PFSK-1 (cell line): Measurements from ENCODE around the gene SH3BGR.

Experiments
- FOXP2 ChIP-seq: optimal IDR thresholded peaks from 2 replicates; pipeline ENCODE3; 2011; ENCODE audit warnings: borderline replicate concordance, control low read depth, inconsistent platforms; ENCODE audit not compliant: insufficient read depth; ENCODE audit errors: extremely low read length, extremely low read depth
- POLR2AphosphoS5 ChIP-seq: IDR thresholded peaks from 2 replicates; pipeline ENCODE4 v1.6.1; 2012; ENCODE audit warnings: low read depth, mild to moderate bottlenecking, control low read depth, low read length, moderate library complexity
- SIN3A ChIP-seq: IDR thresholded peaks from 2 replicates; pipeline ENCODE4 v1.6.1; 2012; ENCODE audit warnings: mild to moderate bottlenecking, low read length, moderate library complexity, borderline replicate concordance; ENCODE audit not compliant: insufficient read depth
- TAF1 ChIP-seq: IDR thresholded peaks from 2 replicates; pipeline ENCODE4 v1.6.1; 2012; ENCODE audit warnings: low read length, control low read depth, borderline replicate concordance; ENCODE audit not compliant: insufficient read depth
- TF ChIP-seq, protein P1 (sequence below), 2 experiments: IDR thresholded peaks; 2 replicates each; pipeline versions ENCODE4 v1.6.1 to v1.8.0; 2011 to 2012; ENCODE audit warnings: low read depth in 2 of 2, low read length in 2 of 2, control low read depth in 1 of 2, inconsistent platforms in 1 of 2, mild to moderate bottlenecking in 1 of 2, moderate library complexity in 1 of 2; ENCODE audit not compliant: insufficient read depth in 1 of 2

Gene SH3BGR

DNA sequence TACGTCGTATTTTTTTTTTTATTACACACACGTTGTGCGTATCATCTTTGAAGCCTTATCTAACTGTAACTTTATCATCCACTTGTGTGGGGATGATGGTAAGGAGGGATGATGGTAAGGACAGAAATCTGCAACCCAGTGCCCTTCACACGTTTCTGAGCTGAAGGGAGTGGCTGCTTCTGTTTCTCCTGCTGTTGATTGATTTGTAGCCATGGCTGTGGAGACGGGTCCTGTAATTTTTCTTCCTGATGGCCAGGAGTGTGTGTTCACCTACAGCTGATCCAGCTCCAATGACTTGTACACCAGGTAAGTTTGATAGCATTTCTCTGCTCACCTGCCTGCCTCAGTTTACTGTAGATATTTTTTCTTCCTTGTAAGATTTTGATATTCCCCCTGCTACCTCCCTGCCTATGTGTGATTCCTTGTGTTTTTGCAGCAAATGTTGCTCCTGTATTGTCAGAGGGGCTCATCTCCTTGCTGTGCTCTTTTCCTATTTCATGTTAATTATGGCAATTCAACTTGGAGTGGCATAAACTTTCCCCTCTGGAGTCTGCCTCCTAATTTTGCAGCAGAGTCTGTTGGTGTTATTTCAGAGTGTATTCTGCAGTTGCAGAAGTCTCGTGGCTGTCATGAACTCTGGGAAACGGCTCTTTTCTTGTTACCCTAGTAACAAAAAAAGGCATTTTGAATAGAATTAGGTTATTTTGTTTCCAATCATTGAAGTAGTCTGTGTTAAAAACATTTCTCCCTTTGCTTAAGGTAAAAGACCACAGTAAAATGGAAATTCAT, 64.1 kb downstream of the SH3BGR start:
- TF ChIP-seq POLR2AphosphoS5 (no peak), TAF1 (no peak), FOXP2 (no peak), SIN3A (no peak)
- TF ChIP-seq, protein P1, sequence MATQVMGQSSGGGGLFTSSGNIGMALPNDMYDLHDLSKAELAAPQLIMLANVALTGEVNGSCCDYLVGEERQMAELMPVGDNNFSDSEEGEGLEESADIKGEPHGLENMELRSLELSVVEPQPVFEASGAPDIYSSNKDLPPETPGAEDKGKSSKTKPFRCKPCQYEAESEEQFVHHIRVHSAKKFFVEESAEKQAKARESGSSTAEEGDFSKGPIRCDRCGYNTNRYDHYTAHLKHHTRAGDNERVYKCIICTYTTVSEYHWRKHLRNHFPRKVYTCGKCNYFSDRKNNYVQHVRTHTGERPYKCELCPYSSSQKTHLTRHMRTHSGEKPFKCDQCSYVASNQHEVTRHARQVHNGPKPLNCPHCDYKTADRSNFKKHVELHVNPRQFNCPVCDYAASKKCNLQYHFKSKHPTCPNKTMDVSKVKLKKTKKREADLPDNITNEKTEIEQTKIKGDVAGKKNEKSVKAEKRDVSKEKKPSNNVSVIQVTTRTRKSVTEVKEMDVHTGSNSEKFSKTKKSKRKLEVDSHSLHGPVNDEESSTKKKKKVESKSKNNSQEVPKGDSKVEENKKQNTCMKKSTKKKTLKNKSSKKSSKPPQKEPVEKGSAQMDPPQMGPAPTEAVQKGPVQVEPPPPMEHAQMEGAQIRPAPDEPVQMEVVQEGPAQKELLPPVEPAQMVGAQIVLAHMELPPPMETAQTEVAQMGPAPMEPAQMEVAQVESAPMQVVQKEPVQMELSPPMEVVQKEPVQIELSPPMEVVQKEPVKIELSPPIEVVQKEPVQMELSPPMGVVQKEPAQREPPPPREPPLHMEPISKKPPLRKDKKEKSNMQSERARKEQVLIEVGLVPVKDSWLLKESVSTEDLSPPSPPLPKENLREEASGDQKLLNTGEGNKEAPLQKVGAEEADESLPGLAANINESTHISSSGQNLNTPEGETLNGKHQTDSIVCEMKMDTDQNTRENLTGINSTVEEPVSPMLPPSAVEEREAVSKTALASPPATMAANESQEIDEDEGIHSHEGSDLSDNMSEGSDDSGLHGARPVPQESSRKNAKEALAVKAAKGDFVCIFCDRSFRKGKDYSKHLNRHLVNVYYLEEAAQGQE (IDR thresholded peaks at IDR 0.05; ENCODE audit: insufficient read depth in 1 of 2, low read depth in 2 of 2, low read length in 2 of 2): no peak

DNA sequence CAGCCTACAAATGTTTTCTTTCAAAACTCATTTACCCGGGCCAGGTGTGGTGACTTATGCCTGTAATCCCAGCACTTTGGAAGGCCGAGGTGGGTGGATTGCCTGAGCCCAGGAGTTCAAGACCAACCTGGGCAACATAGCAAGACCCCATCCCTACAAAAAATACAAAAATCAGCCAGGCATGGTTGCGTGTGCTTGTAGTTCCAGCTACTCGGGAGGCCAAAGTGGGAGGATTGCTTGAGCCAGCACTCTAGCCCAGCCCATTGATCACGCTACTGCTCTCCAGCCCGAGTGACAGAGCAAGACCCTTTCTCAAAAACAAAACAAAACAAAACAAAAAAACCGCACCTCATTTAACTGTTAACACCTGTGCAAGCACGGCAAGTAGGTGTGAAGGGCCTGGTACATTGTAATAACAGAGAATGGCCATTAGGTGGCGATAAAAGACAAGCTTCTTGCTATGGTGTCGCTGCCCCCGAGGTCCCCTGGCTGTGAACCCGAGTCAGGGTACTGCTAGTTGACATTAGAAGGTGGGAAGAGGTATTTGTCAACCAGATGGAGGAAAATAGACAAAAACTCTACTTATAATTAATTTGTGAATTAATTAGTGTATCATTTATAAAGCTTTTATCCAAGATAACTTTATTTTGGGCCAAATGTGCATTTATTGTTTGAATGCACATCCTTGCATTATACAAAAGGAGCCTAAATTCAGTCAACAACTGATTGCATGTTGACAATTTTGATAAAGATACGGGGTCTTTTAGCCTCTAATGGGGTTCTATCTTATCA, 66.5 kb downstream of the SH3BGR start:
- TF ChIP-seq SIN3A (no peak), TAF1 (no peak), POLR2AphosphoS5 (no peak), FOXP2 (no peak)
- TF ChIP-seq, protein P1 (IDR thresholded peaks at IDR 0.05; ENCODE audit: insufficient read depth in 1 of 2, low read depth in 2 of 2, low read length in 2 of 2): no peak

DNA sequence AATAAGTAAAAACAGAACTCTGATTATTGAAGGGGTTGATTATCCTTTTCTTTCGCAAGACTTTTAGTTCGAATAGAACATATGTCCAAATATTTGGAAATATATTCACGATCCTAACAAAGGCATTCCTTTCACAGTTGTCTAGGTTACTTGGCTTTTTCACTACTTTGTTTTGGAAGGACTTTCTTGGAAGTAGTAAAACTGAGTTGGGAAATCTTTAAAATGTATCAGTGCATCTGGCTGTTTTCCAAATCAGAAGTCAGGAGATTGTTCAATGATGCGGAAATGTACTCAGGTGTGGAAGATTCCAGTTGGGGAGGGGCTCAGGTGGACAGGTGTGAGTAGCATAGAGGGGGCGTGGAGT, 67.1 kb downstream of the SH3BGR start:
- TF ChIP-seq SIN3A (no peak), POLR2AphosphoS5 (no peak), FOXP2 (no peak), TAF1 (no peak)
- TF ChIP-seq, protein P1 (IDR thresholded peaks at IDR 0.05; ENCODE audit: insufficient read depth in 1 of 2, low read depth in 2 of 2, low read length in 2 of 2): no peak

DNA sequence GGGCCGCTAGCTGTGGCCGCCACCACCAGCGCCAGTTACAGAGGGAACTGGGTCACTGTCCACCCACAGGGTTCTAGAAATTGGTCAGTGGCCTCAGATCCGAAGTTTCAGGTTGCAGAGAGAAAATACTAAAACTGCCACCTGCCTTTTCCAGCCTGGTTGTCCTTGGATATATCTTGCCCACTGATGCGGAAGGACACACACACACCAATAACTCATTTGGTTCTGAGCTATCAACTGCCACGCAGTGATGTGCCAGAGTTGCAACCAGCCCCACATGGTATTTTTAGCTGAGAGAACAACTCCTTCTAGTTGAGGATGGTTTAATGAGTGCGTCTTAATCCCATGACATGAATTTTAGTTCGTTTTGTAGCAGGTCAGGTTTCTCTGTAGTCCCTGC, 68.1 kb downstream of the SH3BGR start:
- no peak for TF ChIP-seq TAF1
- TF ChIP-seq POLR2AphosphoS5: no peak
- TF ChIP-seq FOXP2: no peak
- TF ChIP-seq, protein P1 (IDR thresholded peaks at IDR 0.05; ENCODE audit: insufficient read depth in 1 of 2, low read depth in 2 of 2, low read length in 2 of 2): no peak
- TF ChIP-seq SIN3A: no peak
